Measurements from ENCODE around the gene PDE6G. TPM values are rescaled to one million over a fixed set of nuclear protein-coding genes. Genes with fewer than 3 reads are reported as not detected.

Gene PDE6G
- total RNA-seq, 4 donors from 2014 or later = 2.9 TPM; not detected in 3

DNA sequence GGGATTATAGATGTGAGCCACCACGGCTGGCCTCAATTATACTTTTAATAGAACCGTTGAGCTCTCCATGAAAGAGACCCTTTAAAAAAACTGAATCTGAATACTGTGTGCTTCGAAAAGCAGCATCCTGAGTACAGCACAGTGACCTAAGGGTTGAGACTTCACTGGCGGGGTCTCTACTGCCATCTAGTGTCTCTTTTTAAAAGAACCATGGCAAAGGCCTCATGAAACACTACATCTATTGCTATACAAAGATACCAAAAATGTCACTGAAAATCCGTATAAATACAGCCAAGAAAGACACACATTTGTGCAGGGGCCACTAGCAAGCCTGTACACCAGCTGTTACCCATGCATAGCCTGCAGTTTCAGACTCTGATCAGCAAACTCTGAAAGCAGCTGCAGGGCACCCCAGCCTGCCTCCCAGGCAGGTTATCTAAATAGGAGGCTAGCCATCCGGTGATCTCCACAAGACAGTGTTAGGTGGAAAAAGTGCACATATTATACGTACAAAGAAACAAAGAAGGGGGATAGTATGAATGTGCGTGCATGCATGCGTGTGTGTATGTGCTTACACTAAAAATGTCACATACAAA lies 54.7 kb downstream of the PDE6G start:
- ATAC-seq (ENCODE audit: low FRiP score) (no peak), DNase-seq (ENCODE audit: low spot score) (no peak)
- TF ChIP-seq, protein P1, sequence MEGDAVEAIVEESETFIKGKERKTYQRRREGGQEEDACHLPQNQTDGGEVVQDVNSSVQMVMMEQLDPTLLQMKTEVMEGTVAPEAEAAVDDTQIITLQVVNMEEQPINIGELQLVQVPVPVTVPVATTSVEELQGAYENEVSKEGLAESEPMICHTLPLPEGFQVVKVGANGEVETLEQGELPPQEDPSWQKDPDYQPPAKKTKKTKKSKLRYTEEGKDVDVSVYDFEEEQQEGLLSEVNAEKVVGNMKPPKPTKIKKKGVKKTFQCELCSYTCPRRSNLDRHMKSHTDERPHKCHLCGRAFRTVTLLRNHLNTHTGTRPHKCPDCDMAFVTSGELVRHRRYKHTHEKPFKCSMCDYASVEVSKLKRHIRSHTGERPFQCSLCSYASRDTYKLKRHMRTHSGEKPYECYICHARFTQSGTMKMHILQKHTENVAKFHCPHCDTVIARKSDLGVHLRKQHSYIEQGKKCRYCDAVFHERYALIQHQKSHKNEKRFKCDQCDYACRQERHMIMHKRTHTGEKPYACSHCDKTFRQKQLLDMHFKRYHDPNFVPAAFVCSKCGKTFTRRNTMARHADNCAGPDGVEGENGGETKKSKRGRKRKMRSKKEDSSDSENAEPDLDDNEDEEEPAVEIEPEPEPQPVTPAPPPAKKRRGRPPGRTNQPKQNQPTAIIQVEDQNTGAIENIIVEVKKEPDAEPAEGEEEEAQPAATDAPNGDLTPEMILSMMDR (IDR thresholded peaks at IDR 0.05) = no peak

Small RNA genes lying within 50 kb of the gene (small RNA-seq; reads per million reads assigned to genes)
- gene MIR6786 = not detected

Other genes with a start within 250 kb of the PDE6G start
- 1,000 to 10,000 TPM; 1,930 to 4,437 (median 3,125) TPM for gene ACTG1, start 143.7 kb downstream of the PDE6G start, total RNA-seq
- under 1 TPM in 3 of 4 donors, not detected in 1; 0.31 to 0.95 (median 0.36) TPM for gene FSCN2, start 128.2 kb downstream of the PDE6G start, total RNA-seq
- gene FAAP100, start 104.2 kb downstream of the PDE6G start, total RNA-seq = 10 to 100 TPM; 13.9 to 28.0 (median 22.8) TPM
- 10 to 100 TPM; 58.9 to 87.7 (median 70.8) TPM for gene NPLOC4, start 19.4 kb downstream of the PDE6G start, total RNA-seq
- gene TSPAN10, start 19.3 kb downstream of the PDE6G start, total RNA-seq = 1 to 10 TPM in 1 of 4 donors, under 1 TPM in 2, not detected in 1; 0.47 to 1.0 (median 0.48) TPM
- 10 to 100 TPM; 18.4 to 26.5 (median 21.6) TPM for gene OXLD1, start 10.1 kb upstream of the PDE6G start, total RNA-seq
- gene CCDC137, start 10.2 kb upstream of the PDE6G start, total RNA-seq = 10 to 100 TPM in 1 of 4 donors, 1 to 10 TPM in 3; 6.8 to 15.6 (median 9.4) TPM
- 10 to 100 TPM; 18.8 to 28.8 (median 26.9) TPM for gene ARL16, start 27.3 kb upstream of the PDE6G start, total RNA-seq
- gene HGS, start 27.5 kb upstream of the PDE6G start, total RNA-seq = 100 to 1,000 TPM in 1 of 4 donors, 10 to 100 TPM in 3; 54.0 to 117 (median 66.9) TPM
- 10 to 100 TPM; 31.4 to 55.8 (median 49.2) TPM for gene MRPL12, start 46.8 kb upstream of the PDE6G start, total RNA-seq
- 10 to 100 TPM; 11.4 to 22.4 (median 14.0) TPM for gene SLC25A10, start 55.7 kb upstream of the PDE6G start, total RNA-seq
- not detected for gene GCGR, start 147.6 kb upstream of the PDE6G start, total RNA-seq
- 10 to 100 TPM; 49.6 to 78.5 (median 57.2) TPM for gene MCRIP1, start 176.7 kb upstream of the PDE6G start, total RNA-seq
- under 1 TPM in 1 of 4 donors, not detected in 3; 0.65 TPM for gene PPP1R27, start 178.5 kb upstream of the PDE6G start, total RNA-seq
- 100 to 1,000 TPM; 366 to 725 (median 608) TPM for gene P4HB, start 204.0 kb upstream of the PDE6G start, total RNA-seq
- gene ARHGDIA, start 214.8 kb upstream of the PDE6G start, total RNA-seq = 100 to 1,000 TPM; 125 to 250 (median 161) TPM
- 10 to 100 TPM; 31.5 to 80.7 (median 41.6) TPM for gene ALYREF, start 235.0 kb upstream of the PDE6G start, total RNA-seq
- gene ANAPC11, start 235.2 kb upstream of the PDE6G start, total RNA-seq = 100 to 1,000 TPM in 3 of 4 donors, 10 to 100 TPM in 1; 82.3 to 152 (median 114) TPM
- gene NPB, start 245.7 kb upstream of the PDE6G start, total RNA-seq = 1 to 10 TPM in 1 of 4 donors, not detected in 3; 1.4 TPM

Data from omental fat pad (tissue), 4 donors.